Heart left ventricle (tissue), 13 donors: ENCODE results near the gene PGD.

Experiments
- CTCF ChIP-seq, 12 donors: fragments of 200-600 bp; sonication (generic) in 4 of 12; IDR thresholded peaks; one replicate each; pipeline versions ENCODE4 v1.5.0 to v1.8.0; 2018 to 2022; ENCODE audit warnings: antibody characterized with exemption in 12 of 12, mild to moderate bottlenecking in 5 of 12
- POLR2A ChIP-seq, 2 donors: fragments of 450-650 bp; IDR thresholded peaks; one replicate each; pipeline ENCODE4 v1.6.1; 2017; ENCODE audit warnings: antibody characterized with exemption in 2 of 2, mild to moderate bottlenecking in 2 of 2, moderate library complexity in 2 of 2
- donor health status: ischemic (EF 13 %, LVEDD 7.1; RV severe dilation, severe dysfunction).
- donor health status: DM: no; HTN: yes; CAD: no.
- donor health status: DM: no; HTN: no; CAD: no.
- donor health status: ischemic (EF 25% LVEDD 6.9; RV normal size, moderate dysfunction).
- donor health status: ischemic (EF 25% LVEDD 5.7; RV mildly dilated, moderate dysfunction).
- donor health status: ischemic (EF 35%, LVEDD 5.7; RV mildly dilated, moderate dysfunction).
- donor health status: nonischemic (EF 11% LVEDD 7.7; RV severe dilation, severe dysfunction).
- donor health status: DM: yes; HTN: yes; CAD: no.
- donor health status: PGD.
- donor health status: ischemic (EF 29% LVEDD 5.4; RV normal size, mild dysfunction).
- donor health status: nonischemic (EF 23%, LVEDD 6.1; RV moderate dilation, normal function).

DNA sequence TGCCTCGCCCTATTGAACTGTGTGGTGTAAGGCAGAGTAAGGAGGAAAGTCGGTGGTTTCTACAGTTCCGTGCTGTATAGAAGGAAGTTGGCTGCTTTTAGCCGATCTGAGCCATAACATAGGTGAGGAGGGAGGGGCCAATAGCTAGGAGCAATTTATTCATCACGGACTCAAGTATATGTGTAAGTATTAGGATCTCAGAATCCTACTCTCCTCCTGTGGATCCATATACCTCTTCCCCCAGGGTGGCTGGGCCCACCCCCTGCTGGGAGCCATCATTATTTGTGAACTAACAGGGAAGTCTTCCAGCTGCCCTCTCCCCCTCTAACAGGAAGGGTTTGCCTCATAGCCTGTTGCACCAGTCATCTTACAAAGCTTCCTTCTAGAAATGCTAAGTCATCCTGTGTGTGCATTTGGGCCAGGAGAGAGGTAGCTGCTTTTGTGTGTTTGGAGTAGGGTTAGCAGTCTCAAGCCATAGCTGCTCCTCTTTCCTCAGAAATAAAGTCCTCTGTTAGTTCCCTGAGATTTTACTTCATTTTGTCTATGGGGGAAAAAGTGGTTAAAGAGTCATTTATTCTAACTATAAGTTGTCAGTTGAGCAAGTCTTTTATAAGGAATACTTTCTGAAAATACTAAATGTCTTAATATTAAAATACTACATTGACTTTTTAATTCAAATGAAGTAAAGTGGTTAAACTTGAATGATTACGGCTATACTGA lies 16.5 kb downstream of the PGD start:
- TF ChIP-seq CTCF (IDR thresholded peaks at IDR 0.05) (no peak), POLR2A (IDR thresholded peaks at IDR 0.05) (no peak)
